ENCODE measurements around the gene RELB. TPM values are rescaled to one million over a fixed set of nuclear protein-coding genes. Genes with fewer than 3 reads are reported as not detected.
"Not testable (repeated sequence)": the region's sequence is repeated elsewhere in the genome, so short reads cannot be mapped to it uniquely, and the experiment has no call there.

RELB gene
- polyA plus RNA-seq, 4 donors, result 10.5 to 41.3 (median 17.6) TPM

- H3K4me1 ChIP-seq (ENCODE audit: control insufficient read depth in 3 of 3, insufficient read depth in 2 of 3, low read depth in 1 of 3, low read length in 2 of 3), result no peaks in the 10 kb centered on the region
- FAIRE-seq (no peak), DNase-seq (no peak)
- WGBS, 3 donors, result 86 to 91% (median 89%) methylated on average over 14 of the region's 14 CpGs
- H3K27ac ChIP-seq (ENCODE audit: low read depth in 1 of 3, low read length in 2 of 3), result no peak overlapping the region
- no peaks in the 10 kb centered on the region for H3K9me3 ChIP-seq (ENCODE audit: control insufficient read depth in 2 of 2, insufficient read depth in 1 of 2, low read depth in 1 of 2, low read length in 1 of 2)
- H3K36me3 ChIP-seq (ENCODE audit: control insufficient read depth in 3 of 3, insufficient read depth in 2 of 3, low read depth in 1 of 3, low read length in 3 of 3), result peaks cover 8 to 93% (median 11%) of the 10 kb centered on the region in 3 donors
- H3K4me3 ChIP-seq (ENCODE audit: low read depth in 1 of 3, low read length in 3 of 3), result no peak overlapping the region
- no peaks in the 10 kb centered on the region for H3K27me3 ChIP-seq (ENCODE audit: control insufficient read depth in 3 of 3, insufficient read depth in 3 of 3, low read length in 3 of 3)
These were observed 10.8 kb upstream of the RELB start for GRCh38 chr19:44990459-44990858.

- Histone ChIP-seq H3K4me1 (ENCODE audit: control insufficient read depth in 3 of 3, insufficient read depth in 2 of 3, low read depth in 1 of 3, low read length in 2 of 3) (no peaks in the 10 kb centered on the region), H3K36me3 (ENCODE audit: control insufficient read depth in 3 of 3, insufficient read depth in 2 of 3, low read depth in 1 of 3, low read length in 3 of 3) (peaks cover 8 to 88% (median 11%) of the 10 kb centered on the region in 3 donors), H3K27me3 (ENCODE audit: control insufficient read depth in 3 of 3, insufficient read depth in 3 of 3, low read length in 3 of 3) (no peaks in the 10 kb centered on the region), H3K9me3 (ENCODE audit: control insufficient read depth in 2 of 2, insufficient read depth in 1 of 2, low read depth in 1 of 2, low read length in 1 of 2) (no peaks in the 10 kb centered on the region), H3K4me3 (ENCODE audit: low read depth in 1 of 3, low read length in 3 of 3) (no peak overlapping the region), H3K27ac (ENCODE audit: low read depth in 1 of 3, low read length in 2 of 3) (no peak overlapping the region)
- DNase-seq, result no peak
- FAIRE-seq, result no peak
- 72 to 88% (median 79%) methylated on average over 11 to 12 of the region's 12 CpGs for WGBS, 3 donors
These were observed 10.3 kb upstream of the RELB start for GRCh38 chr19:44990966-44991365.

DNA sequence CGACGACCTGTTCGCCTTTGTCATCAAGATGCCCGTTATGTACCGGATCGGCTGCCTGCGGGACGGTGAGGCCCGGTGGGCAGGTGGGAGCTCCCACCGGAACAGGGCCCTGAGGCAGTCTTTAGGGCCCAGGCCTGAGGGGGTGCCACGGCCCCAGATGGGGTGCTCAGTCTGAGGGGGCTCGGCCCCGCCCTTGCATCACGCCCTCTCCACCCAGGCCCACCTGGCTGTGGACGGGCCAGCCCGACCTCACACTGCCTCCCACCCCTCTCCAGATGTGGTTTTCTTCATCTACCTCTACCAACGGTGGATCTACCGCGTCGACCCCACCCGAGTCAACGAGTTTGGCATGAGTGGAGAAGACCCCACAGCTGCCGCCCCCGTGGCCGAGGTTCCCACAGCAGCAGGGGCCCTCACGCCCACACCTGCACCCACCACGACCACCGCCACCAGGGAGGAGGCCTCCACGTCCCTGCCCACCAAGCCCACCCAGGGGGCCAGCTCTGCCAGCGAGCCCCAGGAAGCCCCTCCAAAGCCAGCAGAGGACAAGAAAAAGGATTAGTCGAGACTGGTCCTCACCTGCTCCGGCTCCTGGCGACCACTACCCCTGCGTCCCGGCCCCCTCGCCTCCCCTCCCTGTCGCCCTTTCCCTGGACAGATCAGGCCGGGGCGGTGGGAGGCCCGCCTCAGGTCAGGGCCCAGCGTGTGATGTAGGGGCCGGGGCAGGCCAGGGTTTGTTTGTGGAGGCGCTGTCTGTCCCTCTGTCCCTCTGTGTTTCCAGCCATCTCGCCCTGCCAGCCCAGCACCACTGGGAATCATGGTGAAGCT, 8.7 kb upstream of the RELB start:
- DNase-seq (no peak), FAIRE-seq (no peak)
- Histone ChIP-seq H3K4me1 (ENCODE audit: control insufficient read depth in 3 of 3, insufficient read depth in 2 of 3, low read depth in 1 of 3, low read length in 2 of 3) (no peaks in the 10 kb centered on the region), H3K4me3 (ENCODE audit: low read depth in 1 of 3, low read length in 3 of 3) (no peak overlapping the region), H3K9me3 (ENCODE audit: control insufficient read depth in 2 of 2, insufficient read depth in 1 of 2, low read depth in 1 of 2, low read length in 1 of 2) (no peaks in the 10 kb centered on the region), H3K36me3 (ENCODE audit: control insufficient read depth in 3 of 3, insufficient read depth in 2 of 3, low read depth in 1 of 3, low read length in 3 of 3) (peaks cover 8 to 75% (median 9%) of the 10 kb centered on the region in 3 donors), H3K27me3 (ENCODE audit: control insufficient read depth in 3 of 3, insufficient read depth in 3 of 3, low read length in 3 of 3) (no peaks in the 10 kb centered on the region), H3K27ac (ENCODE audit: low read depth in 1 of 3, low read length in 2 of 3) (no peak overlapping the region)
- 91 to 96% (median 92%) methylated on average over 31 to 44 of the region's 44 CpGs for WGBS, 3 donors

DNA sequence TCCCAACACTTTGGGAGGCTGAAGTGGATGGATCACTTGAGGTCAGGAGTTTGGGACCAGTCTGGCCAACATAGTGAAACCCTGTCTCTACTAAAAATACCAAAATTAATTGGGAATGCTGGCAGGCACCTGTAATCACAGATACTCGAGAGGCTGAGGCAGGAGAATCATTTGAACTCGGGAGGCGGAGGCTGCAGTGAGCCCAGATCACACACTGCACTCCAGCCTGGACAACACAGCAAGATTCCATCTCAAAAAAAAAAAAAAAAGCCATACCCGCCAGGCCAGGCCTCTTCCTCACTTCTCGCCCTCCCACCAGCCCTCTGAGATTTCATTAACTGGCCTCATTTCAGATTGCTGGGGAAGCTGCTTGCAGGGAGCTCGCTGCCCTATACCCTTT, 7.7 kb upstream of the RELB start:
- H3K27me3 ChIP-seq (ENCODE audit: control insufficient read depth in 3 of 3, insufficient read depth in 3 of 3, low read length in 3 of 3), result no peaks in the 10 kb centered on the region
- H3K27ac ChIP-seq (ENCODE audit: low read depth in 1 of 3, low read length in 2 of 3), result no peak overlapping the region
- no peaks in the 10 kb centered on the region for H3K9me3 ChIP-seq (ENCODE audit: control insufficient read depth in 2 of 2, insufficient read depth in 1 of 2, low read depth in 1 of 2, low read length in 1 of 2)
- DNase-seq, result no peak
- FAIRE-seq, result no peak
- 91 to 97% (median 92%) methylated on average over 6 of the region's 6 CpGs for WGBS, 3 donors
- H3K4me3 ChIP-seq (ENCODE audit: low read depth in 1 of 3, low read length in 3 of 3), result no peak overlapping the region
- no peaks in the 10 kb centered on the region for H3K4me1 ChIP-seq (ENCODE audit: control insufficient read depth in 3 of 3, insufficient read depth in 2 of 3, low read depth in 1 of 3, low read length in 2 of 3)
- peaks cover 8 to 65% (median 9%) of the 10 kb centered on the region in 3 donors for H3K36me3 ChIP-seq (ENCODE audit: control insufficient read depth in 3 of 3, insufficient read depth in 2 of 3, low read depth in 1 of 3, low read length in 3 of 3)

DNA sequence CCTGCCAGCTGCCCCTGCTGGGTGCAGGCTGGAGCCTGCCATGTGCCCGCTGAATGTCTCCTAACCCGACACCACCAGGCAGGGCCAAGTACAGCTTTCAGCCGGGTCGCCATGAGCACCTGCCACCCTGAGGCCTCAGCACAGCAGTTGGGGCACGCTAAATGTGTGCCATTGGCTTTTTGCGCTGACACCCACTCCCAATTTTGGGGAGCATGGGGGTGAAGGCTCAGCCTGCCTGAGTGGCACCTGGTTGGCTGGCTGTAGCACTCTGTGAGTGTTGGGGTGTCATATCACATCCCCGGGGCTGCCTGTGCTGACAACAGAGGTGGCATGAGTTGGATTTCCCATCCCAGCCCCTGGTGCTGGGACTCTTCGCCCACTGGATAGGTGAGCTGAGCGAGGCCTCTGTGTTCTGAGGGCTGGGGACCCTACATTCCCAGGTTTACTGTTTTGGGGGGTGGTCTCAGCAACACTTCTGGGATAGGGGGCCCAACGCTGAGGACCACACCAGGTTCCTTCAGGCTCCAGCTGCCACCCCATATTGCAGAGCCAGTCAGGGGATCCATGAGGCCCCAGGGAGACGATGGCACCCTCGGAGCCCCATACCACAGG, 7.2 kb upstream of the RELB start:
- WGBS, 3 donors, result 82 to 90% (median 88%) methylated on average over 11 to 12 of the region's 12 CpGs
- no peak for FAIRE-seq
- no peak overlapping the region for H3K4me3 ChIP-seq (ENCODE audit: low read depth in 1 of 3, low read length in 3 of 3)

DNA sequence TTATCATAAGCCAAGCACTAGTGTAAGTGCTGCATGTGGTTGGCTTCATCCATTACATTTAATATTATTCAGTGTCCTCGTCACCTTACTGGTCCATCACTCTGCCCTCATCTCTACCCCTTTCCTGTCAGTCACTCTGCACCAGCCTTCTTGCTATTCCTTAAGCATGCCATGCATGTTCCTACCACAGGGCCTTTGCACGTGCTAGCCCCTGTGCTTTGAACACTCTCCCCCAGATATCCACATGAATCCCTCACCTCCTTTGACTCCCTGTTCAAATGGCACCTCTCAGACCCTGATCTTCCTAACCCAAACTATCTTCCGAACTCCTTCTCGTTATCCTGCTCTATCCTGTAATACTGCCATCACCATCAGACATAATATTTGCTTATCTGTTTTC, 3.2 kb upstream of the RELB start:
- no peaks in the 10 kb centered on the region for H3K9me3 ChIP-seq (ENCODE audit: control insufficient read depth in 2 of 2, insufficient read depth in 1 of 2, low read depth in 1 of 2, low read length in 1 of 2)
- H3K36me3 ChIP-seq (ENCODE audit: control insufficient read depth in 3 of 3, insufficient read depth in 2 of 3, low read depth in 1 of 3, low read length in 3 of 3), result peaks cover 0 to 24% (median 1%) of the 10 kb centered on the region in 3 donors
- H3K27ac ChIP-seq (ENCODE audit: low read depth in 1 of 3, low read length in 2 of 3), result no peak overlapping the region
- DNase-seq (no peak), FAIRE-seq (no peak)
- no peak overlapping the region for H3K4me3 ChIP-seq (ENCODE audit: low read depth in 1 of 3, low read length in 3 of 3)
- WGBS, 3 donors, result 88 to 92% (median 91%) methylated on average over 4 of the region's 4 CpGs
- H3K4me1 ChIP-seq (ENCODE audit: control insufficient read depth in 3 of 3, insufficient read depth in 2 of 3, low read depth in 1 of 3, low read length in 2 of 3), result peaks cover 2 to 9% (median 3%) of the 10 kb centered on the region in 3 donors
- no peaks in the 10 kb centered on the region for H3K27me3 ChIP-seq (ENCODE audit: control insufficient read depth in 3 of 3, insufficient read depth in 3 of 3, low read length in 3 of 3)

More for the DNA sequence above, 7.2 kb upstream of the RELB start:
- Histone ChIP-seq H3K9me3 (ENCODE audit: control insufficient read depth in 2 of 2, insufficient read depth in 1 of 2, low read depth in 1 of 2, low read length in 1 of 2) (no peaks in the 10 kb centered on the region), H3K27me3 (ENCODE audit: control insufficient read depth in 3 of 3, insufficient read depth in 3 of 3, low read length in 3 of 3) (no peaks in the 10 kb centered on the region), H3K4me1 (ENCODE audit: control insufficient read depth in 3 of 3, insufficient read depth in 2 of 3, low read depth in 1 of 3, low read length in 2 of 3) (no peaks in the 10 kb centered on the region), H3K27ac (ENCODE audit: low read depth in 1 of 3, low read length in 2 of 3) (no peak overlapping the region), H3K36me3 (ENCODE audit: control insufficient read depth in 3 of 3, insufficient read depth in 2 of 3, low read depth in 1 of 3, low read length in 3 of 3) (peaks cover 8 to 60% (median 9%) of the 10 kb centered on the region in 3 donors)
- no peak for DNase-seq

- 69 to 79% (median 70%) methylated on average over 12 of the region's 12 CpGs for WGBS, 3 donors
- H3K27me3 ChIP-seq (ENCODE audit: control insufficient read depth in 3 of 3, insufficient read depth in 3 of 3, low read length in 3 of 3); DNase-seq; H3K27ac ChIP-seq (ENCODE audit: low read depth in 1 of 3, low read length in 2 of 3); H3K4me3 ChIP-seq (ENCODE audit: low read depth in 1 of 3, low read length in 3 of 3); H3K9me3 ChIP-seq (ENCODE audit: control insufficient read depth in 2 of 2, insufficient read depth in 1 of 2, low read depth in 1 of 2, low read length in 1 of 2); FAIRE-seq; H3K4me1 ChIP-seq (ENCODE audit: control insufficient read depth in 3 of 3, insufficient read depth in 2 of 3, low read depth in 1 of 3, low read length in 2 of 3): not testable (repeated sequence)
- H3K36me3 ChIP-seq (ENCODE audit: control insufficient read depth in 3 of 3, insufficient read depth in 2 of 3, low read depth in 1 of 3, low read length in 3 of 3), result peaks cover 0 to 13% (median 0%) of the 10 kb centered on the region in 3 donors
These were observed 1.9 kb upstream of the RELB start for GRCh38 chr19:44999131-44999925.

DNA sequence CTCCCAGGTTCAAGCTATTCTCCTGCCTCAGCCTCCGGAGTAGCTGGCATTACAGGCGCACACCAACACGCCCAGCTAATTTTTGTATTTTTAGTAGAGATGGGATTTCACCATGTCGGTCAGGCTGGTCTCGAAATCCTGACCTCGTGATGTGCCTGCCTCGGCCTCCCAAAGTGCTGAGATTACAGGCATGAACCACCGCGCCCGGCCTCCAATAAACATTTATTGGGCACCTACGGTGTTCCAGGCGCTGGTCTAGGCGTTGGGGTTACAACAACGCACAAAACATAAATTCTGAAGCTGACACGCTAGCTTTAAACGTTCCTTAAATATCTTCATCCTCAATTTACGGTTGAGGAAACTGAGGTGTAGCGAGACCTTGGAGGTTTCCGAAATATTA, 599 bp upstream of the RELB start:
- 47 to 67% (median 60%) methylated on average over 19 of the region's 19 CpGs for whole genome bisulfite sequencing, 3 donors
- FAIRE-seq, result not testable (repeated sequence)

More for the DNA sequence above, 599 bp upstream of the RELB start:
- not testable (repeated sequence) for H3K27me3 ChIP-seq (ENCODE audit: control insufficient read depth in 3 of 3, insufficient read depth in 3 of 3, low read length in 3 of 3); DNase-seq; H3K9me3 ChIP-seq (ENCODE audit: control insufficient read depth in 2 of 2, insufficient read depth in 1 of 2, low read depth in 1 of 2, low read length in 1 of 2)
- Histone ChIP-seq H3K4me3 (ENCODE audit: low read depth in 1 of 3, low read length in 3 of 3) (peak overlapping the region in 1 of 3 donors; percentile 22), H3K4me1 (ENCODE audit: control insufficient read depth in 3 of 3, insufficient read depth in 2 of 3, low read depth in 1 of 3, low read length in 2 of 3) (peaks cover 2 to 16% (median 6%) of the 10 kb centered on the region in 3 donors), H3K36me3 (ENCODE audit: control insufficient read depth in 3 of 3, insufficient read depth in 2 of 3, low read depth in 1 of 3, low read length in 3 of 3) (peaks cover 0 to 13% (median 0%) of the 10 kb centered on the region in 3 donors), H3K27ac (ENCODE audit: low read depth in 1 of 3, low read length in 2 of 3) (peak overlapping the region in 2 of 3 donors; percentile 39 to 86)

Data from small intestine (tissue), 7 donors.